Measurements from ENCODE around the gene PTTG1IP. TPM values are rescaled to one million over a fixed set of nuclear protein-coding genes. Genes with fewer than 3 reads are reported as not detected.

Gene PTTG1IP
- total and polyA plus RNA-seq, 10 of the 15 experiments (the other 5 are each of a cell fraction or from before 2014, with no cell fraction given) = 2.4 to 56.4 (median 44.4) TPM

DNA sequence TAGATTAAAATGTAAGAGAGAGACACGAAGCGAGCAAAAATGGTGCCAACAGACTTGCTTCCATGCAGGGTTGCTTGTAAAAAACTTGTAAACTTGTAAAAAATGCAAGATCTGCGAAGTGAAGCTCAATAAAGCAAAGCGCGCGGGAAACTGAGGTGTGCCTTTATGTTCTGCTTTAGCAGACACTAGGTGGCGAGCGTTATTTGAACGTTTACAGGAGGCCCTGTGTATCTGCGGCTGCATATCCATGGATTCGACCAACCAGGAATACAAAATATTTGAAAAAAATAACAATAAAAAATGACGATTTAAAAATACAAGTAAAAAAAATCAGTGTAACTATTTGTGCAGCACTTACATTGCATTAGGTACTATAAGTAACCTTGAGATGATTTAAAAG lies 73.4 kb downstream of the PTTG1IP start (continued):
- TF ChIP-seq, protein P1, sequence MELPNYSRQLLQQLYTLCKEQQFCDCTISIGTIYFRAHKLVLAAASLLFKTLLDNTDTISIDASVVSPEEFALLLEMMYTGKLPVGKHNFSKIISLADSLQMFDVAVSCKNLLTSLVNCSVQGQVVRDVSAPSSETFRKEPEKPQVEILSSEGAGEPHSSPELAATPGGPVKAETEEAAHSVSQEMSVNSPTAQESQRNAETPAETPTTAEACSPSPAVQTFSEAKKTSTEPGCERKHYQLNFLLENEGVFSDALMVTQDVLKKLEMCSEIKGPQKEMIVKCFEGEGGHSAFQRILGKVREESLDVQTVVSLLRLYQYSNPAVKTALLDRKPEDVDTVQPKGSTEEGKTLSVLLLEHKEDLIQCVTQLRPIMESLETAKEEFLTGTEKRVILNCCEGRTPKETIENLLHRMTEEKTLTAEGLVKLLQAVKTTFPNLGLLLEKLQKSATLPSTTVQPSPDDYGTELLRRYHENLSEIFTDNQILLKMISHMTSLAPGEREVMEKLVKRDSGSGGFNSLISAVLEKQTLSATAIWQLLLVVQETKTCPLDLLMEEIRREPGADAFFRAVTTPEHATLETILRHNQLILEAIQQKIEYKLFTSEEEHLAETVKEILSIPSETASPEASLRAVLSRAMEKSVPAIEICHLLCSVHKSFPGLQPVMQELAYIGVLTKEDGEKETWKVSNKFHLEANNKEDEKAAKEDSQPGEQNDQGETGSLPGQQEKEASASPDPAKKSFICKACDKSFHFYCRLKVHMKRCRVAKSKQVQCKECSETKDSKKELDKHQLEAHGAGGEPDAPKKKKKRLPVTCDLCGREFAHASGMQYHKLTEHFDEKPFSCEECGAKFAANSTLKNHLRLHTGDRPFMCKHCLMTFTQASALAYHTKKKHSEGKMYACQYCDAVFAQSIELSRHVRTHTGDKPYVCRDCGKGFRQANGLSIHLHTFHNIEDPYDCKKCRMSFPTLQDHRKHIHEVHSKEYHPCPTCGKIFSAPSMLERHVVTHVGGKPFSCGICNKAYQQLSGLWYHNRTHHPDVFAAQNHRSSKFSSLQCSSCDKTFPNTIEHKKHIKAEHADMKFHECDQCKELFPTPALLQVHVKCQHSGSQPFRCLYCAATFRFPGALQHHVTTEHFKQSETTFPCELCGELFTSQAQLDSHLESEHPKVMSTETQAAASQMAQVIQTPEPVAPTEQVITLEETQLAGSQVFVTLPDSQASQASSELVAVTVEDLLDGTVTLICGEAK (IDR thresholded peaks at IDR 0.05; ENCODE audit: borderline replicate concordance) = no peak
- TF ChIP-seq, protein P2, sequence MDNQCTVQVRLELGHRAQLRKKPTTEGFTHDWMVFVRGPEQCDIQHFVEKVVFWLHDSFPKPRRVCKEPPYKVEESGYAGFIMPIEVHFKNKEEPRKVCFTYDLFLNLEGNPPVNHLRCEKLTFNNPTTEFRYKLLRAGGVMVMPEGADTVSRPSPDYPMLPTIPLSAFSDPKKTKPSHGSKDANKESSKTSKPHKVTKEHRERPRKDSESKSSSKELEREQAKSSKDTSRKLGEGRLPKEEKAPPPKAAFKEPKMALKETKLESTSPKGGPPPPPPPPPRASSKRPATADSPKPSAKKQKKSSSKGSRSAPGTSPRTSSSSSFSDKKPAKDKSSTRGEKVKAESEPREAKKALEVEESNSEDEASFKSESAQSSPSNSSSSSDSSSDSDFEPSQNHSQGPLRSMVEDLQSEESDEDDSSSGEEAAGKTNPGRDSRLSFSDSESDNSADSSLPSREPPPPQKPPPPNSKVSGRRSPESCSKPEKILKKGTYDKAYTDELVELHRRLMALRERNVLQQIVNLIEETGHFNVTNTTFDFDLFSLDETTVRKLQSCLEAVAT (IDR thresholded peaks at IDR 0.05) = peak; percentile 61
- TF ChIP-seq RELA (IDR thresholded peaks at IDR 0.05; ENCODE audit: borderline replicate concordance, partially characterized antibody) = no peak
- no peak for TF ChIP-seq SIX5 (IDR thresholded peaks at IDR 0.05; ENCODE audit: low read depth, low read length, severe bottlenecking)
- no peak for TF ChIP-seq POU2F2 (IDR thresholded peaks at IDR 0.05; ENCODE audit: borderline replicate concordance, low read depth, low read length)

DNA sequence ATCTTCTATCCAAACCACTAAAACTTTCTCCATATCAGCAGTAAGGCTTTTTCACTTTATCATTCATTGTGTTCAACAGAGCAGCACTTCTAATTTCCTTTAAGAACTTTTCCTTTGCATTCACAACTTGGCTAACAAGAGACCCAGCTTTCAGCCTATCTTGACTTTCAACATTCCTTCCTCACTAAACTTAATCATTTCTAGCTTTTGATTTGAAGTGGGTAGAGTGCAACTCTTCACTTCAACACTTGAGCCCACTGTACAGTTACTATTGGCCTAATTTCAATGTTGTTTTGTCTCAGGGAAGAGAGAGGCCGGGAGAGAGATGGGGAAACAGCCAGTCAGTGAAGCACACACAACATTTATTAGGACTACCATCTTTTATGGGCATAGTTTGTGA lies 73.8 kb downstream of the PTTG1IP start:
- peaks cover 12% of the 10 kb centered on the region for H3K4me1 ChIP-seq (ENCODE audit: control insufficient read depth, insufficient read depth, low read length)
- DNase-seq (ENCODE audit: low read depth, low spot score) (no peak), ATAC-seq (no peak), FAIRE-seq (no peak)
- H3K79me2 ChIP-seq (ENCODE audit: control insufficient read depth, insufficient read depth, low read length) = peaks cover 66% of the 10 kb centered on the region
- H3K9me3 ChIP-seq (replicated peaks; ENCODE audit: control insufficient read depth, insufficient read depth, low read length) = no peaks in the 10 kb centered on the region
- H3K4me3 ChIP-seq = no peak overlapping the region; the same call in 1 of the 2 replicates
- H4K20me1 ChIP-seq (ENCODE audit: control insufficient read depth, insufficient read depth) = no peaks in the 10 kb centered on the region
- ChIA-PET CTCF (interaction anchor here (0.9 to 5.0 kb wide), 13 partner anchors 8 to 338 kb away, joined by 3 to 67 read pairs (median 6); partner anchors contain the start of gene PTTG1IP), POLR2A (interaction anchor here (2.1 to 2.8 kb wide), 2 partner anchors 75 to 128 kb away, joined by 6 to 15 read pairs; partner anchors contain the start of gene PTTG1IP), SMC1A (ENCODE audit: uncharacterized antibody, unreplicated experiment) (interaction anchor here (1.1 to 4.8 kb wide), 9 partner anchors 10 to 289 kb away, joined by 3 to 33 read pairs (median 6); partner anchors contain the start of gene PTTG1IP), RAD21 (ENCODE audit: unreplicated experiment) (interaction anchor here (2.4 to 4.0 kb wide), 4 partner anchors 73 to 132 kb away, joined by 7 to 35 read pairs (median 15); partner anchors contain the start of gene PTTG1IP)
- no peak overlapping the region for H3K9ac ChIP-seq (ENCODE audit: control insufficient read depth, insufficient read depth, low read length)
- no TSS peak for BruUV-seq (replicated peaks)
- 23% methylated on average over 1 of the region's 1 CpG for WGBS (ENCODE audit: insufficient coverage, insufficient replicate concordance, low lambda C conversion rate, missing lambda C conversion rate)
- in situ Hi-C loops (cut with MboI) = loop anchor here (5.0 kb wide), 1 partner anchor 138 kb away; no protein-coding TSS in a partner anchor
- peaks cover 0 to 11% of the 10 kb centered on the region in 2 experiments for H3K36me3 ChIP-seq (ENCODE audit: control insufficient read depth in 2 of 2, insufficient read depth in 2 of 2, low read length in 1 of 2)
- H2AFZ ChIP-seq (ENCODE audit: control insufficient read depth, low read depth, low read length) = no peak overlapping the region
- H3K27me3 ChIP-seq (replicated peaks in 1 of 2; ENCODE audit: control insufficient read depth in 2 of 2, insufficient read depth in 2 of 2, low read length in 1 of 2) = no peaks in the 10 kb centered on the region
- TF ChIP-seq PML (IDR thresholded peaks at IDR 0.05; ENCODE audit: low read length) = no peak
- TF ChIP-seq, protein P3, sequence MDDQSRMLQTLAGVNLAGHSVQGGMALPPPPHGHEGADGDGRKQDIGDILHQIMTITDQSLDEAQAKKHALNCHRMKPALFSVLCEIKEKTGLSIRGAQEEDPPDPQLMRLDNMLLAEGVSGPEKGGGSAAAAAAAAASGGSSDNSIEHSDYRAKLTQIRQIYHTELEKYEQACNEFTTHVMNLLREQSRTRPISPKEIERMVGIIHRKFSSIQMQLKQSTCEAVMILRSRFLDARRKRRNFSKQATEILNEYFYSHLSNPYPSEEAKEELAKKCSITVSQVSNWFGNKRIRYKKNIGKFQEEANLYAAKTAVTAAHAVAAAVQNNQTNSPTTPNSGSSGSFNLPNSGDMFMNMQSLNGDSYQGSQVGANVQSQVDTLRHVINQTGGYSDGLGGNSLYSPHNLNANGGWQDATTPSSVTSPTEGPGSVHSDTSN (IDR thresholded peaks at IDR 0.05; ENCODE audit: insufficient replicate concordance, low read depth, low read length) = no peak
- no peak for TF ChIP-seq ZSCAN29 (IDR thresholded peaks at IDR 0.05)
- no peak for TF ChIP-seq SMARCA5 (IDR thresholded peaks at IDR 0.05)
- TF ChIP-seq SP1 (IDR thresholded peaks at IDR 0.05; ENCODE audit: low read depth, low read length) = no peak
- TF ChIP-seq EED (IDR thresholded peaks at IDR 0.05; ENCODE audit: low read depth) = no peak
- TF ChIP-seq, protein P4, sequence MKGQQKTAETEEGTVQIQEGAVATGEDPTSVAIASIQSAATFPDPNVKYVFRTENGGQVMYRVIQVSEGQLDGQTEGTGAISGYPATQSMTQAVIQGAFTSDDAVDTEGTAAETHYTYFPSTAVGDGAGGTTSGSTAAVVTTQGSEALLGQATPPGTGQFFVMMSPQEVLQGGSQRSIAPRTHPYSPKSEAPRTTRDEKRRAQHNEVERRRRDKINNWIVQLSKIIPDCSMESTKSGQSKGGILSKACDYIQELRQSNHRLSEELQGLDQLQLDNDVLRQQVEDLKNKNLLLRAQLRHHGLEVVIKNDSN (IDR thresholded peaks at IDR 0.05; ENCODE audit: borderline replicate concordance, extremely low read length, insufficient read depth, low read depth, low read length) = no peak
- TF ChIP-seq BACH1 (IDR thresholded peaks at IDR 0.05; ENCODE audit: borderline replicate concordance) = no peak
- TF ChIP-seq ZNF207 (IDR thresholded peaks at IDR 0.05; ENCODE audit: borderline replicate concordance) = no peak
- peak overlapping the region; percentile 72 for H3K4me2 ChIP-seq (ENCODE audit: control insufficient read depth, insufficient read depth)
- H3K27ac ChIP-seq (ENCODE audit: control insufficient read depth, insufficient read depth) = no peak overlapping the region
- intact Hi-C loops (cut with micrococcal nuclease; ENCODE audit: unreplicated experiment) = loop anchor here (5.0 to 10.0 kb wide), 3 partner anchors 73 to 335 kb away; partner anchors contain the start of gene PTTG1IP
